SU-DHL-6 (cell line): ENCODE data around the gene GRAMD1A.

Experiments
- EZH2phosphoT487 ChIP-seq: fragments of 200-600 bp; sonication (generic), shearing (Covaris generic); conservative IDR thresholded peaks from 2 replicates; pipeline ENCODE4 v1.6.1; 2018; ENCODE audit warnings: mild to moderate bottlenecking, antibody characterized with exemption, low read length, moderate library complexity, mixed read lengths
- TF ChIP-seq, protein P1 (sequence below): fragments of 200-600 bp; sonication (generic); IDR thresholded peaks from one replicate; pipeline ENCODE4 v1.5.1; 2017; ENCODE audit warnings: antibody characterized with exemption, mild to moderate bottlenecking, low read length, moderate library complexity; ENCODE audit not compliant: insufficient read depth, poor library complexity, severe bottlenecking

GRCh38 chr19:35051796-35052195, 51.7 kb downstream of the GRAMD1A start:
- TF ChIP-seq, protein P1, sequence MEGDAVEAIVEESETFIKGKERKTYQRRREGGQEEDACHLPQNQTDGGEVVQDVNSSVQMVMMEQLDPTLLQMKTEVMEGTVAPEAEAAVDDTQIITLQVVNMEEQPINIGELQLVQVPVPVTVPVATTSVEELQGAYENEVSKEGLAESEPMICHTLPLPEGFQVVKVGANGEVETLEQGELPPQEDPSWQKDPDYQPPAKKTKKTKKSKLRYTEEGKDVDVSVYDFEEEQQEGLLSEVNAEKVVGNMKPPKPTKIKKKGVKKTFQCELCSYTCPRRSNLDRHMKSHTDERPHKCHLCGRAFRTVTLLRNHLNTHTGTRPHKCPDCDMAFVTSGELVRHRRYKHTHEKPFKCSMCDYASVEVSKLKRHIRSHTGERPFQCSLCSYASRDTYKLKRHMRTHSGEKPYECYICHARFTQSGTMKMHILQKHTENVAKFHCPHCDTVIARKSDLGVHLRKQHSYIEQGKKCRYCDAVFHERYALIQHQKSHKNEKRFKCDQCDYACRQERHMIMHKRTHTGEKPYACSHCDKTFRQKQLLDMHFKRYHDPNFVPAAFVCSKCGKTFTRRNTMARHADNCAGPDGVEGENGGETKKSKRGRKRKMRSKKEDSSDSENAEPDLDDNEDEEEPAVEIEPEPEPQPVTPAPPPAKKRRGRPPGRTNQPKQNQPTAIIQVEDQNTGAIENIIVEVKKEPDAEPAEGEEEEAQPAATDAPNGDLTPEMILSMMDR = no peak
- no peak for TF ChIP-seq EZH2phosphoT487
